Immature natural killer cell (primary cell): ENCODE measurements around the gene SAFB2. TPM values are rescaled to one million over a fixed set of nuclear protein-coding genes. Genes with fewer than 3 reads are reported as not detected.

ENCODE experiments used
- DNase-seq, 3 donors: peaks; one replicate each; pipeline ENCODE4 v3.0.0; 2022; ENCODE audit warnings: mixed read lengths in 1 of 3
- H3K27ac Mint-ChIP-seq, 6 donors: one replicate each; pipeline ENCODE4 v1.8.0; 2020; ENCODE audit warnings: mixed read lengths in 6 of 6, mild to moderate bottlenecking in 5 of 6, inconsistent platforms in 4 of 6, moderate library complexity in 3 of 6
- H3K27me3 Mint-ChIP-seq, 3 donors: one replicate each; pipeline ENCODE4 v1.8.0; 2020 to 2021; ENCODE audit warnings: low read depth in 3 of 3, mild to moderate bottlenecking in 3 of 3, mixed read lengths in 3 of 3, moderate library complexity in 3 of 3, inconsistent platforms in 1 of 3
- H3K36me3 Mint-ChIP-seq, 3 donors: one replicate each; pipeline ENCODE4 v1.8.0; 2020; ENCODE audit warnings: mixed read lengths in 3 of 3, inconsistent platforms in 2 of 3, mild to moderate bottlenecking in 2 of 3
- H3K4me1 Mint-ChIP-seq, 2 donors: one replicate each; pipeline ENCODE4 v1.8.0; 2020; ENCODE audit warnings: inconsistent platforms in 2 of 2, mild to moderate bottlenecking in 2 of 2, mixed read lengths in 2 of 2, moderate library complexity in 1 of 2
- H3K4me3 Mint-ChIP-seq, 5 donors: one replicate each; pipeline ENCODE4 v1.8.0; 2020; ENCODE audit warnings: mild to moderate bottlenecking in 5 of 5, mixed read lengths in 5 of 5, inconsistent platforms in 3 of 5, moderate library complexity in 3 of 5
- H3K9me3 Mint-ChIP-seq, 6 donors: one replicate each; pipeline ENCODE4 v1.8.0; 2020; ENCODE audit warnings: mild to moderate bottlenecking in 6 of 6, mixed read lengths in 6 of 6, inconsistent platforms in 4 of 6, moderate library complexity in 3 of 6
- polyA plus RNA-seq, 3 donors: library from polyadenylated mRNA; unstranded; fragments of 300-500 nt; fragmentation: Illumina TruSeq; gene quantifications; one replicate each; pipeline ENCODE4 v1.2.3, GENCODE V29; 2021

SAFB2 gene
- polyA plus RNA-seq, 3 donors from 2014 or later, result 12.8 to 43.4 (median 19.6) TPM

DNA sequence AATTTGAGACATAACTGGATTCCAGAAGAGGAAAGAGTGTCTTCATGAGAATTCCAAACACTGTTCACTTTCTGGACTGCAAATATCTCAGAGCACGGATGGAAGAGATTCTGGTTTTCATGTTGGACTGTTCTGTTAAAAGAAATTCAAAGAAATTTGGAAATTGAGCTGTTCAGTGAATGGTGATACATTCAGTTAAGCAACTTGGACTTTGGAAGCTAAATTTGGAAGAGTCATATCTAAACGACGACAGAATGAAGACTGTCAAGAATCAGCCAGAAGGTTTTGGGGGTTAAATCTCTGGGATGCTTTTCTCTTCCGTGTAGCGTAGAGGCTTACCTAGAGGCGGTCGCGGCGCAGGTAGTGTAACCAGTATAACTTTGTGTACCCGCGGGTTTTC lies 25.9 kb upstream of the SAFB2 start:
- Mint-ChIP-seq H3K27ac (peak overlapping the region in 1 of 6 donors; percentile 60), H3K36me3 (peaks cover 9 to 59% (median 34%) of the 10 kb centered on the region in 3 donors), H3K4me3 (no peak overlapping the region)

DNA sequence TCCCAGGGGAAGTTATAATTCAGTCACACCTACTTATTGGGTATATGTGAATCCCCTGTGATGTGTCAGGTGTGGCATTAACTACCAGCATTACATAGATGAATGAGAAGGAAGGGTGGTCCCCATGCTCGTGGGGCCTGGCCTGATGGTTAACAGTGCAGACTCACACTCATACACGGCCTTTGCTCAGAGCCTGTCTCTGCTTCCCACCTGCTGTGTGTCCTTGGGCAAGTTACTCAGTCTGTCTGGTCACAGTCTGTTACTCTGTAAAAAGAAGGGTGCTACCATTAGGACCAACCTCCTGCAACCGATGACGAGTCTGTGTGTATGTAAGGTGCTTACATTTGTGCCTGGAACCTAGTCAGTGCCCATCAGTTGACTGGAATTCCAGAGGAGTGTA lies 24.1 kb upstream of the SAFB2 start:
- DNase-seq, result no peak
- H3K9me3 Mint-ChIP-seq, result no peaks in the 10 kb centered on the region
- H3K27me3 Mint-ChIP-seq, result peaks cover 0 to 14% (median 6%) of the 10 kb centered on the region in 3 donors
- peaks cover 9 to 57% (median 30%) of the 10 kb centered on the region in 3 donors for H3K36me3 Mint-ChIP-seq
- H3K27ac Mint-ChIP-seq, result peak overlapping the region in 1 of 6 donors; percentile 38
- H3K4me3 Mint-ChIP-seq, result no peak overlapping the region
- peaks cover 27 to 42% of the 10 kb centered on the region in 2 donors for H3K4me1 Mint-ChIP-seq

More for the DNA sequence above, 25.9 kb upstream of the SAFB2 start:
- Mint-ChIP-seq H3K27me3 (peaks cover 0 to 12% (median 6%) of the 10 kb centered on the region in 3 donors), H3K4me1 (peaks cover 21 to 35% of the 10 kb centered on the region in 2 donors), H3K9me3 (no peaks in the 10 kb centered on the region)
- DNase-seq, result no peak

- peak overlapping the region in 1 of 6 donors; percentile 53 for H3K27ac Mint-ChIP-seq
- H3K4me1 Mint-ChIP-seq, result peaks cover 35 to 49% of the 10 kb centered on the region in 2 donors
- no peaks in the 10 kb centered on the region for H3K9me3 Mint-ChIP-seq
- H3K36me3 Mint-ChIP-seq, result peaks cover 5 to 56% (median 31%) of the 10 kb centered on the region in 3 donors
- no peak for DNase-seq
- peaks cover 0 to 12% (median 11%) of the 10 kb centered on the region in 3 donors for H3K27me3 Mint-ChIP-seq
- H3K4me3 Mint-ChIP-seq, result no peak overlapping the region
Measured at GRCh38 chr19:5645409-5645808, 22.8 kb upstream of the SAFB2 start.

DNA sequence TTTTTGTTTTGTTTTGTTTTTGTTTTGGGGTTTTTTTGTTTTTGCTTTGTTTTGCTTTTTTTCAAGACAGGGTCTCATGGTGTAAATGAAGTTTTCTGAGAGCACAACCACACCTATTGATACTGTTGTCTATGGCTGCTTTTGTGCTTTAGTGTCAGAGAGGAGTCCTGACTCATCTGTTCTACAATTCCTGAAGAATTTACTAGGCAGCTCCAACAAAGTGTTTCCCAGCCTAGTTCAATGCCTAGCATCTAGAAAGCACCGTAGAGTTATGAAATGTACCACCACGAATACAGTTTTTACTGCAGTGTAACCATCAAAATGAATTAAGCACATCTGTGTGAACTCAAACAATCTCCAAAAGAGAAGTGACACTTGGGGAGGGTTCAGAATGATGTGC lies 21.5 kb upstream of the SAFB2 start:
- Mint-ChIP-seq H3K4me1 (peaks cover 40 to 56% of the 10 kb centered on the region in 2 donors), H3K9me3 (no peaks in the 10 kb centered on the region), H3K27me3 (peaks cover 0 to 12% (median 11%) of the 10 kb centered on the region in 3 donors), H3K27ac (peak overlapping the region in 2 of 6 donors; percentile 21 to 45), H3K36me3 (peaks cover 5 to 51% (median 23%) of the 10 kb centered on the region in 3 donors), H3K4me3 (no peak overlapping the region)
- DNase-seq, result no peak

DNA sequence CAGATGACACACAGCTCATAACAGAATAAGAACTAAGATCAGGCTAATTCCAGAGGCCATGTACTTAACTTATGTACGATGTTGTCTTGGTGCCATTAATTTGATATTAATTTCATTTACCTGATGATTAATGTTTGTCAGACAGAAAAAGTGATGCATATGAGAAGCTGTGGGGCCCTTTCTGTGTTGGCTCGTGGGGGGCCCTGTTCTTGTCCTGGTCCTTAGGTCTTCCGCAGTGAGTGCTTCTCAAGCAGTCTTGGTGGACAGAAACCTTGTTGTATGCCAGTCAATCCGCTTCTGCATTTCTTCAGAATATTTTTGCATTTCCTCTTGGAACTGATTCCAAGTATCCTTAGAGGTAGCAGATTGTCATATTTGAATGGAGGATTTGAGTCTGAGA lies 20.5 kb upstream of the SAFB2 start:
- Mint-ChIP-seq H3K27me3 (peaks cover 0 to 12% (median 11%) of the 10 kb centered on the region in 3 donors), H3K4me1 (peaks cover 44 to 61% of the 10 kb centered on the region in 2 donors)

GRCh38 chr19:5642204-5642603 lies 19.6 kb upstream of the SAFB2 start:
- DNase-seq, result no peak
- Mint-ChIP-seq H3K4me3 (no peak overlapping the region), H3K36me3 (peaks cover 0 to 46% (median 18%) of the 10 kb centered on the region in 3 donors), H3K27ac (peak overlapping the region in 2 of 6 donors; percentile 5 to 9), H3K4me1 (peaks cover 50 to 66% of the 10 kb centered on the region in 2 donors), H3K9me3 (no peaks in the 10 kb centered on the region), H3K27me3 (peaks cover 0 to 12% (median 10%) of the 10 kb centered on the region in 3 donors)

More for the DNA sequence above, 20.5 kb upstream of the SAFB2 start:
- Mint-ChIP-seq H3K27ac (no peak overlapping the region), H3K9me3 (no peaks in the 10 kb centered on the region), H3K4me3 (no peak overlapping the region), H3K36me3 (peaks cover under 1 to 48% (median 18%) of the 10 kb centered on the region in 3 donors)
- no peak for DNase-seq

DNA sequence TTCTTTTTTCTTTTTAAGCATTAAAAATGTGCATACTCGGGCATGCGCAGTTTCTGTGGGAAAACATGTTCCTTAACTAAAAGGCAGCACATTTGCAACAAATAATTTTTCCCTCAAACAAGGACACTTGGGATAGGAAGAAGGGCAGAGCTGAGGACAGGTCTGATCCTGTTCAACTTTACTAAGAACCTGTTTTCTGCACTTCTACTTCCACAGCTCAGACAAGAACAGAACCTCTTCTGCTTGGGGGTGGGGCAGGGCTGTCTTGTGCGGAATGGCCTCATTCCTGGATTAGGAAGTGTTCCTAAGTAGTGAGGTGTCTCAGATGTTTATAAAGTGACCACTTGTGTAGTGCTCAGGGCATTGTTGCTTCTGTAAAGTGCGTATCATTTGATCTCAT lies 18.6 kb upstream of the SAFB2 start:
- Mint-ChIP-seq H3K27ac (no peak overlapping the region), H3K36me3 (peaks cover 0 to 35% (median 18%) of the 10 kb centered on the region in 3 donors), H3K4me3 (no peak overlapping the region), H3K4me1 (peaks cover 45 to 62% of the 10 kb centered on the region in 2 donors), H3K9me3 (no peaks in the 10 kb centered on the region), H3K27me3 (peaks cover 0 to 12% (median 10%) of the 10 kb centered on the region in 3 donors)
- no peak for DNase-seq

DNA sequence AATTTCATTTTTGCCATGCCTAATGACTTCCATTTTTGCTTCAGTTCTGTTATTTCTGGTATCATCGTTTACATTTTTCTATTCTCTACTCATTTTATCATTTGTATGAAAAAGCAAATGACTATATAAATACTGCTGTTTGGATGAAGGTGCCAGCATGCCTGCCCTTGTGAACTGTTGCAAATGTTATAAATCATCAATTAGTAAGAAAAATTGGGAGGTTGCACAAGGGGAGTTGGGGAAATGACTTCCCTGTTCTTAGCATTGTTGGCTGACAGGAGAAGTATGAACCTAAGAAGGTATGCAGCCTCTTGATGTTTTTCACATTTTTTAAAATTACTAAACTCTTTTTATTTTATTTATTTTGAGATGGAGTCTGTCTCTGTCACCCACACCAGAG lies 15.4 kb upstream of the SAFB2 start:
- Mint-ChIP-seq H3K9me3 (no peaks in the 10 kb centered on the region), H3K4me1 (peaks cover 44 to 68% of the 10 kb centered on the region in 2 donors), H3K27ac (no peak overlapping the region), H3K36me3 (peaks cover 0 to 12% (median 10%) of the 10 kb centered on the region in 3 donors), H3K27me3 (peaks cover 0 to 6% (median 3%) of the 10 kb centered on the region in 3 donors), H3K4me3 (no peak overlapping the region)
- no peak for DNase-seq

DNA sequence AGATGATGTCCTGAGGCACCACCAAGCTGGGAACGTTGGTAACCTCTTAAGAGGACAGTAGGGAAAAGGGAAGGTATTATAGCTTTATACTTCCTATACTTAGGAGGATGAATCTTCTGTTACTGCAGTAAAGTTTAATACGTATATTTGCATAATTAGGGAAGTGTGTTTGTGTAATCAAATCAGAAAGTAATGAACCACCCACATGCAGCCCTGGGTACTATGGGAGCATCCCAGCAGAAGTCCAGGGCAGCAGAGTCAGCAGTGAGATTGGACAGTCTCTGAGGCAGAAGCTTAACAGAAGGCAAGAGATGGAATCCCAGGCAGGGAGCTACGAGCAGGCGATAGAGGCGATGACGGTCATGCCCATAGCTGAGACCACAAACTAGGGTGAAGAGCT lies 12.9 kb upstream of the SAFB2 start:
- H3K4me3 Mint-ChIP-seq, result no peak overlapping the region
- no peak for DNase-seq
- H3K9me3 Mint-ChIP-seq, result no peaks in the 10 kb centered on the region
- H3K27me3 Mint-ChIP-seq, result peaks cover 0 to 2% (median 0%) of the 10 kb centered on the region in 3 donors
- peaks cover 52 to 76% of the 10 kb centered on the region in 2 donors for H3K4me1 Mint-ChIP-seq
- peak overlapping the region in 3 of 6 donors; percentile 21 to 78 (median 52) for H3K27ac Mint-ChIP-seq
- peaks cover 0 to 3% (median 0%) of the 10 kb centered on the region in 3 donors for H3K36me3 Mint-ChIP-seq

- DNase-seq, result no peak
- Mint-ChIP-seq H3K27ac (peak overlapping the region in 2 of 6 donors; percentile 49 to 56), H3K4me3 (peak overlapping the region in 1 of 5 donors; percentile 14), H3K36me3 (peaks cover 0 to 8% (median 2%) of the 10 kb centered on the region in 3 donors), H3K27me3 (peaks cover 0 to 2% (median 0%) of the 10 kb centered on the region in 3 donors), H3K9me3 (no peaks in the 10 kb centered on the region), H3K4me1 (peaks cover 60 to 88% of the 10 kb centered on the region in 2 donors)
Measured at GRCh38 chr19:5632657-5633056, 10.1 kb upstream of the SAFB2 start.

GRCh38 chr19:5632241-5632612 lies 9.7 kb upstream of the SAFB2 start:
- H3K27me3 Mint-ChIP-seq, result peaks cover 0 to 3% (median 0%) of the 10 kb centered on the region in 3 donors
- peaks cover 0 to 11% (median 6%) of the 10 kb centered on the region in 3 donors for H3K36me3 Mint-ChIP-seq
- H3K9me3 Mint-ChIP-seq, result no peaks in the 10 kb centered on the region
- H3K4me3 Mint-ChIP-seq, result peak overlapping the region in 2 of 5 donors; percentile 1 to 14
- no peak for DNase-seq
- H3K4me1 Mint-ChIP-seq, result peaks cover 60 to 89% of the 10 kb centered on the region in 2 donors
- peak overlapping the region in 2 of 6 donors; percentile 8 to 49 for H3K27ac Mint-ChIP-seq

- Mint-ChIP-seq H3K9me3 (no peaks in the 10 kb centered on the region), H3K27me3 (peaks cover 0 to 3% (median 0%) of the 10 kb centered on the region in 3 donors), H3K27ac (peak overlapping the region in 2 of 6 donors; percentile 8 to 49), H3K36me3 (peaks cover 0 to 11% (median 6%) of the 10 kb centered on the region in 3 donors), H3K4me1 (peaks cover 60 to 90% of the 10 kb centered on the region in 2 donors), H3K4me3 (peak overlapping the region in 2 of 5 donors; percentile 2 to 24)
- DNase-seq, result no peak
Measured at GRCh38 chr19:5631567-5632240, 9.1 kb upstream of the SAFB2 start.

DNA sequence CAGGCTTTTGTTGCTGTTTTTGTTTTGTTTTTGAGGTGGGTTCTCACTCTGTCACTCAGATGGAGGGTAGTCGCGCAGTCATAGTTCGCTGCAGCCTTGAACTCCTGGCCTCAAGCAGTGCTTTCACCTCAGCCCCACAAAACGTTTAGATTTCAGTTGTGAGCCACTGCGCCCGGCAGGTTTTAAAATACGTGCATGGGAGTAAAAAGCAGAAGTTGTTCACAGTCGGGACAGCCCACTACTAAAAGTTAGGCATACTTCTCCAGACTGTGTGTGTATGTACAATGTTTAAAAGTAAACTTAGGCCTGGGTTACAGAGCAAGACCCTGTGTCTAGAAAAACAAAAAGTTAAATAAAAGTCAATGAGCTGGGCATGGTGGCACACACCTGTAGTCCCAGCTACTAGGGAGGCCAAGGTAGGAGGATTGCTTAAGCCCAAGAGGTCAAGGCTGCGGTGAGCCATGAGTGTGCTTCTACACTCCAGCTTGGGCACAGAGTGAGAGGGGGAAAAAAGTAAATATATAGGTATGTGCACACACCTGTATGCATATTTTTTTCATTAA lies 6.4 kb upstream of the SAFB2 start:
- Mint-ChIP-seq H3K36me3 (peaks cover 0 to 24% (median 12%) of the 10 kb centered on the region in 3 donors), H3K27ac (peak overlapping the region; percentile 54 to 79 (median 71)), H3K4me1 (peaks cover 73 to 91% of the 10 kb centered on the region in 2 donors), H3K27me3 (peaks cover 4 to 10% (median 5%) of the 10 kb centered on the region in 3 donors), H3K9me3 (no peaks in the 10 kb centered on the region), H3K4me3 (peak overlapping the region in 2 of 5 donors; percentile 33 to 49)
- DNase-seq, result no peak

DNA sequence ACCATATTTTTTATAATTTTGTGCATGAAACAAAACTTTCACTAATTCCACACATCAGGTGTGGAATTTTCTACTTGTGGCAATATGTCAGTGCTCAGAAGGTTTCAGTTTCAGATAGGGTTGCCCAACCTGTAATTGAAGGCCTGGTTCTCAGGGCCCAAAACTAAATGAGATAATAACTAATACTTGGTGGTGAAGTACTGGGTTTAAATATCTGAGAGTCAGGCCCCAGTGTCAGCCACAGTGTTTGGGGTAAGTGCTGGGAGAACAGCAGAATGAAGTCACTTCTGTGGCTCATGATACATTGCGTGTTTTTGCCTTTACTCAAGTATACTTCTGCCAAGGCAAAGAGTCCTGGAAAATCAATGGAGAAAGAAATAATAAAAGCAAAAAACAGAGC lies 5.9 kb upstream of the SAFB2 start:
- H3K36me3 Mint-ChIP-seq, result peaks cover 0 to 24% (median 12%) of the 10 kb centered on the region in 3 donors
- H3K4me3 Mint-ChIP-seq, result peak overlapping the region in 1 of 5 donors; percentile 1
- peaks cover 4 to 12% (median 5%) of the 10 kb centered on the region in 3 donors for H3K27me3 Mint-ChIP-seq
- no peaks in the 10 kb centered on the region for H3K9me3 Mint-ChIP-seq
- peak overlapping the region in 5 of 6 donors; percentile 54 to 75 (median 68) for H3K27ac Mint-ChIP-seq
- DNase-seq, result no peak
- peaks cover 75 to 91% of the 10 kb centered on the region in 2 donors for H3K4me1 Mint-ChIP-seq
